NCI-H2171 (cell line): Measurements from ENCODE around the gene GPC1.

Source experiments
- DNase-seq: peaks from one replicate; lab custom pipeline; 2025; lab: John Stamatoyannopoulos, UW

GPC1 gene

DNA sequence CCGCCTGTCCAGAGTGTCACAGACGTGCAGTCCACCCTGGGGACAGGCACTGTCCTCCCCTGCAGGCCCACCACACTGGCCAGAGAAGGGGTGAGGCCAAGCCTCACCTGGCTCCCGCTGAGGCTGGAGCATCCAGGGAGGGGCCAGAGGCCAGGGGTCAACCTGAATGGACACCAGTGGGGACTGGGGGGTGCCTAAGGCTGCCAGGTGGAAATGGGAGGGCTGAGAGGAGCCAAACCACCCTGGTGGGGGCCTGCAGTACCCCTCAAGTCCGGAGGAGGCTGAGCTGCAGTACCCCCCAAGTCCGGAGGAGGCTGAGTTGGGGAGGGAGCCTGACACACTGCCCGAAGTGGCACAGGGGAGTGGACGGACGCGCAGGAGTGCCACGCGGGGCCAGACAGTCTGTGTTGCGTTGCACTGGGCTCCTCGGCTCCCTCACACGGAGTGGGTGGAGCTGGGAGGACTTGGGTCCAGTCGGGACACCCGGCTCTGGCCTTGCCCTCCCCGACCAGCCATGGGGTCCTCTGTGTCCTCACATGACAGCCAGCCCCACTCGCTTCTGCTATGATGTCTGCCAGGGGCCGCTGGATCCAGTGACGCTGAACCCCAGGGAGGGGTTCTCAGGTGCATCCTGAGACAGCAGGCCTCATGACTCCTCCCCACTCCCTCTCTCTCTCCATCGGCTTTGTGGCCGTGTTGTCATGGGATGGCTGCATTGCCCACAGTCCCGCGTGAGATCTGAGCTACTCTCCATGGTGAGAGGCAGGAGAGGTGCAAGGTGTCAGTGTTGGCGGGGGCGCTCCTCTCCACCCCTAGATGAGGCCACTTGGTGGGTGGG is 22.3 kb upstream of the GPC1 start:
- no peak for DNase-seq

DNA sequence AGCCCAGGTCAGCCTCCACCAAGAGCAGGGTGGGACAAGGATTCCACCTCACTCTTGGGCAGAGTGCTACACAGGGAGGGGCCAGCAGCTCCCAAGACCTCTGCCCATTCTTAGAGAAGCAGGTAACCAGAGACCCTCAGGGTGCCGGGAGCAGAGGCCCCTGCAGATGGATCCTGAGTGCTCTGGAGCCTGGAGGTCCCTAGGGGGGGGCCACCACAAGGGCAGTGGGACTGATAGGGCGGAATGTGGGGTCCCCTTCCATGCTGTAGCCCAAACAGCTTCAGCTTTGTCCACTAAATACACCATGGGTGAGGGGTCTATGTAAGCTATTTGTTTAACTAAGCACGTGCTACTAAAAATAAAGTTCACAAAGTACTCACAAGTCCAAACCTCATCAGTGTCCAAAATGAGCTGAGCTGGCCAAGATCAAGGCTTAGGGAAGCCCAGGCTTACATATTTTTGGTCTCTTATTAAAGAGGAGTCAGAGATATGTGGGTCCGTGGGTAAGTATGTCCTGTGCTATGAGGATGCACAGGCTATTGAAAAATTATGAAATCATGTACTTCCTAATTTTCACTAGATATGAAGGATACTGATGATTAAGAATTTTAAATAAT is 21.5 kb upstream of the GPC1 start:
- no peak for DNase-seq

DNA sequence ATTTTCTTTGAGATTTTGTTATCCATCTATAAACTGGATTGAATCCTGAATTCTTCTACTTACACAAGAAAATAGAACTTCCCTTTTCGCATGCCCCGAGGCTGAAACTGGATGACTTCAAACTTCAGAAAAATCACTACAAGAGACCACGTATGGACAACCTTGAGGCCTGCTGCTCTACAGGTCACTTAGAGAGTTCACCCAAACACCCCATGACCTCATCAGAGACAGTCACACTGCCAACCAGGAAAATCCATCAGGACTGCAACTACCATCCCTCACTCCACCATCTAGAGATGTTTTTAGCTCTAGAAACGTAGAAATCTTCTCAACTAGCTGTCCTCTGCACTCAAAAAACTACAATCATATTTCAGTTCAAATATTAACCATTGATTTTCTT is 18.6 kb upstream of the GPC1 start:
- DNase-seq: no peak

DNA sequence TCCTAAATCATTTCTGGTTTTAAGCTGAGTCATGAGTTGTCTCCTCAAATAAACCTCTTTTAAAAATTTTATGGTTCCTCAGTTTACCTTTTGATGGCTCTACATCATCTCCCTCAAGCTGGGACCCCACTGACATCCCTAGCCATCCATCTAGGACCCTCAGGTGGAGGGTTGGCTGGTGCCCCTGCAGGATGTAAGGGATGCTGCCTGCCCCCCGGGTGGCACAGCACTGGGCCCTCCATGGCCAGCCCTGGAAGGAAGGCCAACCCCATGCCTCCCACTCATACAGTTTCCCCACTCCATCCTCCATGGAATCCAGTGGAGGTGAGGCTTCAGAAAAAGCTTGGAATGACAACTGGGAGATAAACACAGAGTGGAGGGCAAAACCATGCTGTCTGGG is 17.2 kb upstream of the GPC1 start:
- DNase-seq: no peak

DNA sequence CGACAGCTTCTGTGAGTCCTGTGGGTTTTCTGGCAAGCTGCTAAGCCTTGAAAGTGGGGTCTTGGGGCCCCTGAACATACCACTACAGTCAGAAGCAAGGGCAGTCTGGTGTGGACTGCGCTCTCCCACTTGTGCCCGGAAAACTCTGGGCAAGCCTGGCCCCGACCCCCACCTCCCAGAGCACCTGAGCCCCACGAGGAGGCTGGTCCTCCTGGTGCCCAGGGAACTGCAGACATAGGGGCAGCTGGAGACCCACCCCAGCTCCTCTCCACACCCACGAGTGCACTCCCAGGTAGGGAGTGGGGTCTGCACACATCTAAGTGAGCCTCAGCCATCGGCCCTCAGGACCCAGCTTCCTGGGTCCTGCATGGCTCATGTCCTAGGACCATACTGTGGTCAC is 16.2 kb upstream of the GPC1 start:
- no peak for DNase-seq

DNA sequence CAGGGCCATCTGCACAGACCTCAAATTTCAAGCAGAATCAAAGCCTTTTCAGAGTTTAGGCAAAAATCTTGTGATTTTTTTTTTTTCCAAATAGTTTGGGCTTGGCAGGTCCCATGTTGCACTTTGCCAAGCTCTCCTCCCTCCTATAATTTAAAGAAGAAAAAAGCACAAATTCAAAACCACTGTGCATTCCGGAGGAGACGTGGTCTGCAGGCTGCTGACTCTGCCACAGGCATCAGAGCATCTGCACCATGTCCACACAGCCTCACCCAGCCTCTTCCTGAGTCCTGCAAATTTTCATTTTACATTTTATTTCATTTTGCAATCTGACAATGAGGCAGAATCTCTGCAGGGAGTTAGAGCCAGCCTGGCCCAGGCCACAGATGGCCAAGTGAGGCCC is 15.7 kb upstream of the GPC1 start:
- no peak for DNase-seq

DNA sequence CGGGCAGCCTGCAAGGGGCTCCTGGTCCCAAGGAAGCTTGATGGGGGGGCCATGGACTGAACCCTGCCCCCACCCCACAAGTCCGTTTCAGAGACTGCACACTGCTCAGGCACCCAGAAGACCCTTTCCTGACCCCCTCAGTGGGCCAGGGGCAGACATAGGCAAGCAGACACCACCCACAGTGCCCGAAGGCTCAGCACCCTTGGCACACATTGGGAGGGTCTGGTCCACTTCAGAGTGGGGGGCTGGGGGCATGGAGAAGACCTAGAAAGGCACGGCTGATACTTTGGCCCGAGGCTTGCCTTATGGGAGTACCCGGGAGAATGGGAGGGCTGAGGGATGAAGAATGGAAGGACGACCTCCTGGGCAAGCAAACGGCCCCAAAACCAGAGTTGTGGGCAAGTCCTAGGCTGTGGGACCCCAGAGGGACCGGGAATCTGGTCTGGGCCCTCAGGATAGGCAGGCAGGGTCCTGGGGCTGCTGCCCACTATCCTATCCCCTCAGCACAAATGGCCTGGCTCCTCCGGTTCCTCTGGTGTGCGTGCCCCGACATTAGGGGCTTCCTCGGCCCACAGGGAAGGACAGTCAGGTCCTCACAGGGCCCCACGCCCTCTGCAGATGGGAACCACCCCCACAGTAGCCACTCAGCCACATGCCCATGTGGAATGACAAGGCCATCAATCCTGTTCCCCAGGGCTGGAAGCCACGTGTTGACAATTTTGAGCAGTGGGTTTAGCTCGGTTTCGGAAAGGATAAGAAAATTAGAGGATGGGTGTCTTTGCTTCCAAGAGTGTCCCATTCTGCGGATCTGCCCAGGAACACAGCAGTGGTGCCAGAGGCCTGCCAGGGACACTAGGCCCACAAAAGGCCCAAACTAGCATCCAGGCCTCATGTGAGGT is 15.0 kb upstream of the GPC1 start:
- DNase-seq: no peak

DNA sequence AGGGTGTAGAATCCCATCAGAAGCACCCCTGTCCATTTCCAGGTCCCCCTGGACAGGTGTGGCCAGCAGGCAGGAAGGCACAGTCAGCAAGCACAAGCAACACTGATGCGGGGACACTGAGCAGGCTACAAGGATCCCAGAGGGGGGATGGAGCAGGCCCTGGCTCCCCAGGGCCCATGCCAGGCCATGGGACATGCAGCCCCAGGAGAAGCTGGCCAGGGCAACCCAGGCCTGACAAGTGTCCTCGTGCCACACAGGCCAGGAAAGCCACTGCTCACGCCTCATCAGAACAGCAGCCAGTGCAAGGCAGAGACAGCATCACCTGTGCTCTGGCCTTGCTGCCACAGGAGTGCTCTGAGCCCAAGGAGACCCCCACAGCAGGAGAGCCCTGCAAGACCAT is 14.1 kb upstream of the GPC1 start:
- no peak for DNase-seq

DNA sequence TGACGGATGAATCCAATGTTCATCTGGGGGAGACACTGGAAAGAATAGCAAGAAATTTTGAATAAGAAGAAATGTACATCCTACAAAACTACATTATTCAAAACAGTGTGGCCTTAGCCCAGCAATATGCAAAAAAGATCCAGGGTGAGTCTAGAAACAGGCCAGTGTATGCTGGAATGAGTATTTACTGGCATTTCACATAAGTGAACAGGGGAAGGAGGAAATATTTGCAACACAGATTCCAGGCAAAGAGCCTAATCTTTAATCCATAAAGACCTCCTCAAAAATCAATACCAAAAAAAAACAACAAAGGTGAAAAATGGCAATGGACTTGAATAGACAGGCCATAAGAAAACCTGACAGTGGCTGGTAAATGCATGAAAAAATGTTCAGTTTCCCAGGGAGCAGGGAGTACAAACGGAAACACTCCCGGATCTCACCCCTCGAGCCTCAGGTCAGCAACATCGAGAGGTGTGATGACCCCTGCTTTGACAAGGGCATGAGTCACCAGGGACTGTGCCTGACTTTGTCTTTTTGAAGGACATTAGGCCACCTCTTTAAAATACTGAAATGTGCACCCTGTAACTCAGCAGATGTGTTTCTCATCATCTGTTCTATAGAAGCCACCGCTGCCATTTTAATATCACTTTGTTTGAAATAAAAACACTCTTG is 12.7 kb upstream of the GPC1 start:
- no peak for DNase-seq

DNA sequence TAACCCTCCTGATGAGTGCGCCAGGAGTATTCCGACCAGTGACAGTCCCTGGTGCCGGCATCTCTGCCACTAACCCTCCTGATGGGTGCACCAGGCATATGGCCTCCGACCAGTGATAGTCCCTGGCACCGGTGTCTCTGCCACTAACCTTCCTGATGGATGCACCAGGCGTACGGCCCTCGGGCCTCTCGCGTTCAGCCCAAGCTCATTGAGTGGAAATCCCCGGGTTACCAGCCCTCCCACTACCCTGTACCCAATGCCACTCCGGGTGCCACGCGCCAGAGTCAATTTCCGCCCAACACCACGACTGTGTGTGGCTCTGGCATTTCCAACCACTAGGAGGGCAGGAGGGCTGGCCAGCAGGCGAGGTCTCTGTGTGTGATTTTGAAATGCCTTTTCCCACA is 11.7 kb upstream of the GPC1 start:
- no peak for DNase-seq

DNA sequence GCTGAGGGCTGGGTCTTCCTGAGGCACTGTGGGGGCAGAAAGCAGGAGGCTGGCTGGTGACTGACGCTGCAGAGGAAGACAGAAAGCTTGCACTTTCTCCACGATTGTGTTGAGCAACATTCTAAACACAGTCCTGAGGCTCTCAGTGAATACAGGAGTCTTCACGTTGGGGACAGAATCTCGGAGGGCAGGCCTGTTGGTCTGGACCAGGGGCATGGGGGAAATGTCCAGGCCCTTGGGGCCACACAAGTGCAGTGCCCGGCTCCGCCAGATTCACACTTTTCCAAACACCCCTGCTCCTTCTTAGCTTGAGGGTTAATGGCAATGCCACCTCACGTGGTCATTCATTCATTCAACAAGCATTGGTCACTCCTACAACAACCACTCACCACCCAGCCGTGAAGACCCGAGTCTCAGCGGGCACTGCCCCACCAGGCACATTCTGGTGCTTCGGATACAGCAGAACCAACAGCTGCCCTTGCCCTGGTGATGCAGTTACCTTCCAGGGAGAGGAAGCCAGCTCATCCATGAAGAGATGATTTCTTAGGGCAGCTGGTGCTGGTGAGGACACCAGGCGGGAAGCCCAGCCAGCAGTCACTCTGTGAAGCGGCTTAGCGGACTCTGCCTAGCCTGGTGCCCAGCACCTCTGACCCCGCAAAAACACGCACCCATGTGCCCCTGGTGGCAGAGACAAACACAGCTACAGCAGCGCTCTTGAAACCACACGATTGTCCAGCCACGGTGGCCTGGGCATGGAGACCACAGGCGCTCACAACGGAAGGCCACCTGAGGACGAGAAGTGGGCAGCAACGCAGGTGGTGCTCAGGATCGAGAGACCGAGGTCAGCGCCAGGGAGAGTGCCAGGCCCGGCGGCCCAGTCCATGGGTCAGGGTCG is 10.9 kb upstream of the GPC1 start:
- no peak for DNase-seq

DNA sequence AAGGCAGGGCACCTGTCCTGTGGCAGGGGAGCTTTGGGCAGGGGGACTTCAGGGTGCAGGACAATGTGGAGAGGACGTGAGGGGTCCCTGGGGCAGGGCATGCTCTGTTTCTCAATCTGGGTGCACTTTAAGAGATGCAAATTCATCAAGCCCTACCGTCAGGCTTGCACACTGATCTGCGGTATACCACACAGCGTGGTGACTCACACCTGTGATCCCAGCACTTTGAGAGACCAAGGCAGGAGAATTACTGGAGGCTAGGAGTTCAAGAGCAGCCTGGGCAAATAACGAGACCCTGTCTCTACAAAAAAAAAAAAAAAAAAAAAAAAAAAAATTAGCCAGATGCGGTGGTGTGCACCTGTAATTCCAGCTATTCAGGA is 10.2 kb upstream of the GPC1 start:
- no peak for DNase-seq

DNA sequence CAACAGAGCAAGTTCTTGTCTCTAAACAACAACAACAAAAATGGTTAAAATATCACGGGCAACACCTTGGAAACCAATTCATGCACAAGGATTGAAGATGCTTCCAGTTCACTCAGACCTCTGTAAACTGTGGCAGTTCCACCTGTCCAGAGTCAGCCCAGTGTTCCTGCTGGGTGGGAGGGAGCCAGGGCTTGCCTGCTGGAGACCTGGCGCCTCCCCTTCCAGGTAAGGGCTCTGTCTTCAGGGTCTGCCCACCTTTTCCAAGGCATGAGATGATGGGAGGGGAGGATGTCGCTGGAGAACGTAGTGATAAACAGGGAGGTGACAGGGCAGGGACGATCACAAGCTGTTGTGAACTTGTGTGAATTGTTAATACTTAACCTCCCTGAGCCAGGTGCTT is 9.8 kb upstream of the GPC1 start:
- no peak for DNase-seq

DNA sequence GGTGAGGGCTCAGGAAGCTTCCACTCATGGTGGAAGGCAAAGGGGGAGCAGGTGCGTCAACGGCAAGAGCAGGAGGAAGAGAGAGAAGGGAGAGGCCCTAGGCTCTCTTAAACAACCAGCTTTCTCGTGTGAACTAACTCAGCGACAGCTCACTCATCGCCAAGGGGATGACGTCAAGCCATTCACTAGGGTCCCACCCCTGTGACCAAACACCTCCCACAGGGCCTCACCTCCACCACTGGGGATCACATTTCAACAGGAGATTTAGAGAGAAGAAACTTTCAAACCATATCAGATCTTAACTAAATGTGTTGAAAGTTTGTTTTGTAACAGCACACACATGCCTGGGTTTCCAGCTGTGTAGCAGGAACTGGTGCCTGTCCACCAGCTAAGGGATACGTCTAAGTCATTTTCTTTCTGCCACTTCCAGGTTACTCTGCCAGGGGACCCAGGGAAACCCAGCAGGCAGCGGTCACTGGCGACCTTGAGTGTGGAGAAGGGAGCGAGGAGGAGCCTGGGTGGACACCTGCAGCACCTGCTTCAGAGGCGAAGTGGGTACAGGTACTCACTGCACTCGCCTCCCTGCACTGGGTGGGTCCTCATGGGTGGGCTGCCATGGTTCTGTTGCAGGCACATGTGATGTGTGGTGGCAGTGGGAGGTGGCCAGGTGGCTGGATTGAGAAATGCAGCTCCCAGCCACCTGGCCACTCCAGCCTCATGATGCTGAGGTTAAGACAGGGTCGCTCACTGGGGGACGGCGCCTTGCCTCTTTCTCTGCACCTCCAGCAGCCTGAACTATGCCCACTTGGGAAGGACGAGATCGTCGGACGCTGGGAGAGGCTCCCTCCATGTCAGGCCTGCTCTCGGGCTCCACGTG is 8.4 kb upstream of the GPC1 start:
- DNase-seq: no peak

DNA sequence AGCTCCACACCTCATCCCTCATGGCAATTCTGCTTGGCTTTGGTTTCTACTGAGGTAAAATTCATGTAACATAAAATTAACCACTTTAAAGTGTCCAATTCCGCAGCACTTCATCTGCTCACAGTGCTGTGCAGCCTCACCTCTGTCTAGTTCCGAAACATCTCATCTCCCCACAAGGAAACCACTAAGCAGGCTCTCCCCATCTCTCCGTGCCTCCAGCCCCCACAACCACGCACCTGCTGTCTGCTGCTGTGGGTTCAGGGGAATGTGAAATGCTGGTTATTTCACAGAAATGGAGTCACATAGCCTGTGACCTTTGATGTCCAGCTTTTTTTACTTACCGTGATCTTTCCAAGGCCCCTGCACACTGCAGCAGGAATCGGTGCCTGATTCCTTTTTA is 7.7 kb upstream of the GPC1 start:
- DNase-seq: no peak

DNA sequence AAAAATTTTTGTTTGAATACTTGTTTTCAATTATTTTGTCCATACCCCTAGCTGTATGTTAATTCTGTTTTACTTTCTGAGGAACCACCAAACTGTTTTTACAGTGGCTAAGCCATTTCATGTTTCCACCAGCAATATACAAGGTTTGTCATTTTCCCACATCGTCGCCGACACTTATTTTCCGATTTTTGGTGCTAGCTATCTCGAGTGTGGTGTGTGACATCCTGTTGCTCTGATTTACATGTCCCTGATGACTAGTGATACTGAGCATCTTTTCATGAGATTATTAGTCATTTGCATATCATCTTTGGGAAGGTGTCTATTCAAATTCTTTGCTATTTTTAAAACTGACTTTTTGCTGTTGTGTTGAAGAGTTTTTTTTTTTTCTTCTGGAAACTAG is 7.2 kb upstream of the GPC1 start:
- DNase-seq: no peak

DNA sequence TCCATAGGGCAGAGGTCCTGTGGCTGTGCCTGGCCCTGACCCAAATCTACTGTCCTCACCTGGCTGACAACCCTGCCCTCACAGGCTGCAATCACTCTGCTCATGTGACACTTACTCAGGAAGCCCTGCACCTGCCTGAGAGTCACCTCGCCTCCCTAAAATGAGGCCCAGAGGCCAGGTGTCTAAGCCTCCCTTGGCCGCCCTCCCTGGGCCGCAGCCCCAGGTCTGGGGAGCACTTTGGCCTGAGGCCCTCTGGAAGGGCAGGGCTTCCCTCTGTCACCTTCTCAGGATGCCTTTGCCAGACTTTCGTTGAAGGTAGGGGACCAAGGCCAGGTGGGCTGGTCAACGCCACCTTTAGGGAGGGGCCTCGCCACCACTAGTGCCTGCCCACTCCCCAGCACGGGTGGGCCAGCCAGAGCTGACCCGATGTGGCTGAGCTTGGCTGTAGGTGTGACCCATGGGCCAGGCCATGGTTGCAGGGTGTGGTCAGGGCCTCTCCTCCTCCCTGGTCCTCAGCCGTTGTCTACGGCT is 6.1 kb upstream of the GPC1 start:
- DNase-seq: no peak

DNA sequence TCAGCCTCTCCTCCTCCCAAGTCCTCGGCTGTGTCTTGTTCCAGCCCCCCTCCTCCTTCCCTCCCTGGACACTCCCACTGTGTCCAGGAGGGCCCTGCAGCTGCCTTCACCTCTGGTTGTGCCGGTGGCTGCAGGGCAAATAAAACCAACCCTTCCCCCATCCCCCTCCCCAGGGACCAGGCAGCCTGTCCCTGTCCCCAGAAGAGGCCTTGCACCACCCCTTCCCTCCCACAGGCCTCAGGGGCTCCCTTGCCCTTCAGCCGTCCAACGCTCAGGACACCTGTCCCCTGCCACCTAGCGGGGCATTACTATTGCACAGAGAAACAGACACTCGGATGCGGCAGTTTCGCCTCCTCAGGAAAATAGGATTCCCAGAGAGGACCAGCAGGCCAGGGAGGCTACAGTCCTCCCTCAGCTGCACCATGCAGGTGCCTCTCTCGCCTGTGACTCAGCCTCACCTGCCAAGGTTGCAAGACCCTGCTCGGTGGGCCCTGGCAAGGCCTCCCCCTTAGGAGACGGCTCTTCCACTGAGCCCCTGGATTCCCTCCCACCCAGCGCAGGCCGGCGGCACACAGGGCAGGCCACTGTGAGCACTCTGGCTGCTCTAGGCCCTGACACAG is 5.5 kb upstream of the GPC1 start:
- DNase-seq: no peak

DNA sequence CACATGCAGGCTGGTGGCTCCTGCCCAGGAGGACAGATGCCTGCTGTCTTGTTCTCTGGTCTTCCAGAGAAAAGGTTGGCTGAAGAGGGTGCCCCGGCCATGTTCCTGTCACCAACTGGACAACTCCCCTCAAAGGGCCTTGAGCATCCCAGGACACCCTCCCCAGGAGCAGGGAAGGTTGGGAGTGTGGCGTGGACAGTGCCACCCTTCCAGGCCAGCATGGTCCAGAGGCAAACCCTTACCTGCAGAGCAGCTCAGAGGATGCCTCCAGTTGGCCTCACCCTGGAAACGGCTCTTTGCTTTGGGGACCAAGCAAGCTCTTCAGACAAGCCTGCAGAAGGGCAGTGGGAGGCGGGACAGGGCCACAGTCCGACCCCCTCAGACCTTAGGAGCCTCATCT is 4.9 kb upstream of the GPC1 start:
- no peak for DNase-seq

DNA sequence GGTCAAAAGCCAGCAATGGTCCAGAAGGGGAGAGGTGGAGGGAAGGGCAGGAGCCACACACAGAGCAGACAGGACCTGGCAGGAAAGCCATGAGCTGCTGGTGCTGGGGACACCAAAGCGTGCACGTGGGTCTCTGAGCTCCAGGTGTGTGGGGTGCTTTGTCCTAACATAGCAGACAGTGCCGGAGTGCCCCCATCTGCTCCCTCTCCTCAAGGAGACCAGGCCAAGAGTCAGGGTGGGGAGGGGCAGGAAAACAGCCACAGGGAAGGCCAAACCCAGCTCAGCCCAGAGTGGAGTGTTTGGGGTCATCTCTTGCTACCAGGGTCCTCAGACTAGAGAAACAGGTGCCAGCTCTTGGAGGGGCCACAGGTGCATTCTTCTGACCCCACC is 4.2 kb upstream of the GPC1 start:
- no peak for DNase-seq
